ENCODE data around the gene ZC3H12A.
"Not testable (repeated sequence)": the region's sequence is repeated elsewhere in the genome, so short reads cannot be mapped to it uniquely, and the experiment has no call there.

Gene ZC3H12A

GRCh38 chr1:37498872-37499617 is 24.7 kb downstream of the ZC3H12A start:
- in situ Hi-C loops (cut with MboI; ENCODE audit: low sequenced_read_pairs), result no loop called here

- in situ Hi-C loops (cut with MboI; ENCODE audit: low sequenced_read_pairs), result no loop called here
Observed at GRCh38 chr1:37501661-37502060, 27.3 kb downstream of the ZC3H12A start.

- in situ Hi-C loops (cut with MboI; ENCODE audit: low sequenced_read_pairs), result no loop called here
Observed at GRCh38 chr1:37502104-37502503, 27.7 kb downstream of the ZC3H12A start.

GRCh38 chr1:37502791-37503190 is 28.4 kb downstream of the ZC3H12A start:
- in situ Hi-C loops (cut with MboI; ENCODE audit: low sequenced_read_pairs), result not testable (repeated sequence)

- in situ Hi-C loops (cut with MboI; ENCODE audit: low sequenced_read_pairs), result no loop called here
Observed at GRCh38 chr1:37506740-37507139, 32.4 kb downstream of the ZC3H12A start.

- in situ Hi-C loops (cut with MboI; ENCODE audit: low sequenced_read_pairs), result no loop called here
Observed at GRCh38 chr1:37509181-37509580, 34.8 kb downstream of the ZC3H12A start.

- in situ Hi-C loops (cut with MboI; ENCODE audit: low sequenced_read_pairs), result no loop called here
Observed at GRCh38 chr1:37513795-37514349, 39.5 kb downstream of the ZC3H12A start.

GRCh38 chr1:37514350-37515184 is 40.2 kb downstream of the ZC3H12A start, which contains the start of gene MEAF6:
TSS of gene MEAF6 (minus strand) at chr1:37514766. CDS start at chr1:37514746, 20 bp downstream.
- in situ Hi-C loops (cut with MboI; ENCODE audit: low sequenced_read_pairs), result no loop called here

- in situ Hi-C loops (cut with MboI; ENCODE audit: low sequenced_read_pairs), result no loop called here
Observed at GRCh38 chr1:37515185-37516034, 41.0 kb downstream of the ZC3H12A start.

- in situ Hi-C loops (cut with MboI; ENCODE audit: low sequenced_read_pairs), result no loop called here
Observed at GRCh38 chr1:37517569-37517968, 43.2 kb downstream of the ZC3H12A start.

- in situ Hi-C loops (cut with MboI; ENCODE audit: low sequenced_read_pairs), result not testable (repeated sequence)
Observed at GRCh38 chr1:37518241-37518640, 43.9 kb downstream of the ZC3H12A start.

GRCh38 chr1:37518929-37519328 is 44.5 kb downstream of the ZC3H12A start:
- in situ Hi-C loops (cut with MboI; ENCODE audit: low sequenced_read_pairs), result not testable (repeated sequence)

- in situ Hi-C loops (cut with MboI; ENCODE audit: low sequenced_read_pairs), result no loop called here
Observed at GRCh38 chr1:37519613-37520012, 45.2 kb downstream of the ZC3H12A start.

- in situ Hi-C loops (cut with MboI; ENCODE audit: low sequenced_read_pairs), result not testable (repeated sequence)
Observed at GRCh38 chr1:37529888-37530287, 55.5 kb downstream of the ZC3H12A start.

- in situ Hi-C loops (cut with MboI; ENCODE audit: low sequenced_read_pairs), result not testable (repeated sequence)
Observed at GRCh38 chr1:37532418-37533156, 58.2 kb downstream of the ZC3H12A start.

GRCh38 chr1:37533317-37534093 is 59.1 kb downstream of the ZC3H12A start:
- in situ Hi-C loops (cut with MboI; ENCODE audit: low sequenced_read_pairs), result no loop called here

Data from HL-60/S4 treated with retinoic acid at 250 ng/mL for 4 days and 3 days (cell line).